GM18507 (cell line): ENCODE measurements around the gene MTUS2.

ENCODE experiments used
- DNase-seq: peaks from one replicate; pipeline ENCODE4 v3.0.0; 2011; ENCODE audit warnings: low read depth; ENCODE audit not compliant: insufficient read length; ENCODE audit errors: extremely low spot score
- FAIRE-seq: peaks from 2 replicates; lab custom pipeline; 2011; peaks lifted over from hg19 to GRCh38; lab: Jason Lieb, UNC

The MTUS2 gene

GRCh38 chr13:29266756-29267733, 446.9 kb downstream of the MTUS2 start:
- DNase-seq (no peak), FAIRE-seq (no peak)

- no peak for FAIRE-seq
- DNase-seq: no peak
Observed at GRCh38 chr13:29270271-29270985, 450.3 kb downstream of the MTUS2 start.

DNA sequence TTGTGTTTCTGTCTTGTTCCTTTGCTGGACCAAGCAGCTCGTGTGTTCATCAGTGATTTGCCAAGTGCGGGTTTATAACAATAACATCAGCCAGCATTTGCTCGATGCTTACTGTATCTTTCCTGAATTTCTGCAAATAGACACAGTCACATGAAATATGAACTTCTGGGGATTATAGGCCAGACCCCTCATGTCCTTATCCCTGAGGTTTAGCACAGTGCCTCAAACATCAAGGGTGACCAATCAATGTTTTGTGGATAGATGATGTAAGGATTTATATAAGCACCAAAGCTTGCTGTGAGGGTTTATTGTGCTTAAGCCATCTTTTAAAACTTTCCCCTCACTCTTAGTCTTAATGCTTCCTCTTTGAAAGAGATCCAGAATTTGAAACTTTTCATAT, 451.5 kb downstream of the MTUS2 start:
- no peak for FAIRE-seq

DNA sequence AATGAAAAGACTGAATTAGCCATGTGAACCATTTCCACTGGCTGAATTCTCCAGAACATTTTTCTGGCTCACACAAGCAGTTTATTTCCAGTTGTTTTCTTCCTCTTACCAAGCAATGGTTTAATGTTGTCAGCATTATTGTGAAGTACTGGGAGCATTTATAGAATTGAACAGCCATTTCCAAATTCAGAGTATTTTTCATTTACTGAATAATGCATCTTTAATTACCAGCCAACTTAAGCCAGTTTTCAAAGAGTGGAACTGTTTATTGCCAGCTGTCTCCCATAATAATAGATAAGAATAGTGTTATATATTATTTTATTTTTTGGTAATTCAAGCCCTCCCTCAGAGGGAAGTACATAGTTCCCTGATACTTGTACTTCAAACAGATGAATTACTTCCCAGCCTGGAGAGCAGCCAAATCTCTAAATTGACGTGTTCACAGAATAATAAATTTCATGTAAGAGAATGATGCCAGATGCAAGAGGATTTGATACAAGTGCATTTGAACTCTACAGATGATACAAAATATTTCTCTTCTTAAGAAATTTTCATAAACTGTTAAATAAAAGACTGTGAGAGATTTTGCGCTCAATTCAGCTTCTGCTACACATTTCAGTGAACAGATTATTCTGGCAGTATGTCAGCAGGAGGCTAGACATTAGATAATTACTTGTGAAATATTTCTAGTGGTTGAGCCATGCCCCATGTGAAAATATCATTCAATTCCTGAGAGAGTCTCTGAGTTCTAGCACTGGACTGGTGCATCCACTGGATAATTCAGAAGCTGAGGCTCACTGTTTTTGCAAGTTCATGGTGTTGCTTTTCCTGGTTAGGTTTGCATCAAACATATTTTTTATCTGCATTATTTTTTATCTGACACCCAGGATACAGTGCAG, 459.5 kb downstream of the MTUS2 start:
- DNase-seq: no peak
- FAIRE-seq: no peak

More for the DNA sequence above, 451.5 kb downstream of the MTUS2 start:
- DNase-seq: no peak

- FAIRE-seq (no peak), DNase-seq (no peak)
Observed at GRCh38 chr13:29281932-29282495, 461.9 kb downstream of the MTUS2 start.

GRCh38 chr13:29284726-29285125, 464.6 kb downstream of the MTUS2 start:
- no peak for DNase-seq
- FAIRE-seq: no peak

DNA sequence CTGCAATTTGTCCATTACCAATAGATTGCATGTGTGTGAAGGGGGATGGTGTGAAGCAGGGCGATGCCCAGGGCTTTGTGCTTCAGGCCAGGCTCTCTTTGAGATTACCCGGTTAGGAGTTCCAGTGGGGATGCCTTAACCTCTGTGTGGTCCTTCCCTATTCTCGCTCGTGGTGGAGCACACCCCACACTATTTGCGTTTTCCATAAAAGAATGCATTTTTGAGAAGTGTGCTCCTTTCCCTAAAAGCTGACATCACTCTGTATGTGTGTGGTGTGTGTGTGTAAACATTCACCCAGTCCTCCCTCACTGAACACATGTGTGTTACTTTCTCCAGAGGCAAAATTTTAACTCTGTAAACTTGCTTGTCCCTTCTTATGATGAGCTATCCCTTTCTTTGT, 467.1 kb downstream of the MTUS2 start:
- DNase-seq (no peak), FAIRE-seq (no peak)

GRCh38 chr13:29292045-29292444, 471.9 kb downstream of the MTUS2 start:
- FAIRE-seq (no peak), DNase-seq (no peak)

- DNase-seq (no peak), FAIRE-seq (no peak)
Observed at GRCh38 chr13:29294821-29295220, 474.7 kb downstream of the MTUS2 start.

DNA sequence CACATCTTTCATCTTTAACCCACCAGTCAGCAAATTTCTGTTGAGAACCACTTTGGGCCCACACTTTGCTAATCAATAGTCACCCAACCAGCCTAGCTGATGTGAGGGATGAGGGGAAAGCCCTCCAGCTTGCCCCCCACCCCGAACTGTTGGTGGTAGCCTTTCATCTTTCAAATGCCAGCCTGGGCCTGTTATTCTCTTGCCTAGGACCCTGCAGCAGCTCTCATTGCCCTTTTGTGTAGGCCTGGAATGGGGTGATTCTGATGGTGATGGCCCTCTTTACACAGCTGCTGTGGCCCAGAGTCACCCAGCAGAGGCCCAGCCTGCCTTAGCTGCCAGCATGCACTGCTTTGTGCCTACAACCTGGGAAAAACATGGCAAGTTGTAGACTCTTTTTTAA, 480.9 kb downstream of the MTUS2 start:
- no peak for DNase-seq
- FAIRE-seq: no peak

DNA sequence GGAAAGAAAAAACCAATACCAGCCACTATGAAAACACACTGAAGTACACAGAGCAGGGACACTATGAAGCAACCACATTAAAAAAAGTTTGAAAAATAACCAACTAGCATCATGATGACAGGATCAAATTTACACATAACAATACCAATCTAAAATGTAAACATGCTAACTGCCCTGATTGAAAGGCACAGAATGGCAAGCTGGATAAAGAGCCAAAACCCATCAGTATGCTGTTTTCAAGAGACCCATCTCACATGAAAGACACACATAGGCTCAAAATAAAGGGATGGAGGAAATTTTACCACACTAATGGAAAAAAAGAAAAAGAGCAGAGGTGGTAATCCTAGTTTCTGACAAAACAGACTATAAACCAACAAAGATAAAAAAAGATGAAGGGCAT, 484.0 kb downstream of the MTUS2 start:
- FAIRE-seq (no peak), DNase-seq (no peak)

DNA sequence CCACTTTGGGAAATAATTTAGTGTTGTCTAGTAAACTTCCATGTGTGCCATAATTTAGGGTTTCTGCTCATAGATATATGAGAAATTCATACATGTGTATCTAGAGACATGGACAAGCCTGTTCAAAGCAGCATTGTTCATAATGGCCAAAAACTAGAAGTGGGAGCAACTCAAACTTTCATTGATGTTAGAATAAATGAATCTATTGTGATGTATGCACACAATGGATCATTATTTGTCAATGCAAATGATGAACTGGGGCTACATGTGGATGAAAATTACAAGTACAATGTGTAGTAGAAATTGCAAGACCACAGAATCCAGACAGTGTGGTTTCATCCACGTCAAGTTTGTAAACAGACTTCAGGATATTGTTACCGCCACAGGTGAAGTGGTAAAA, 490.7 kb downstream of the MTUS2 start:
- FAIRE-seq (no peak), DNase-seq (no peak)

DNA sequence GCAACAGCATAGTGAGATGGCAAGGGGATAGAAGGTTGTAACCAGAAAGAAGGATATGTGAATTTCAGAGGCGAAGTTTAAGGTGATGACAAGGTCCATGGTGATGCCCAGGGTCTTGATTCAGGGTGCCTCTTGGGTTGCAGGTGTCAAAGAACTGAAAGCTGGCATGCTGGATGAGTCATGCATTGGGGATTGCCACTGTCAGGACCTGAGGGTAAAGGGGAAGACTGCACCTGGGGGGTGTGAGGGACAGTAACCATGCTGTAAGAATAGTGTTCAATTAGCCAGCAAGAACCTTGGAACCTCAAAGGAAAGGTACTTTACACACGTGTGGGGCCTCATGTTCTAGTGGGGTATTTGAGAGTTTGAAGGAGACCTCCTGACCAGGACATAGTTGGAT, 495.7 kb downstream of the MTUS2 start:
- DNase-seq: no peak
- FAIRE-seq: no peak

DNA sequence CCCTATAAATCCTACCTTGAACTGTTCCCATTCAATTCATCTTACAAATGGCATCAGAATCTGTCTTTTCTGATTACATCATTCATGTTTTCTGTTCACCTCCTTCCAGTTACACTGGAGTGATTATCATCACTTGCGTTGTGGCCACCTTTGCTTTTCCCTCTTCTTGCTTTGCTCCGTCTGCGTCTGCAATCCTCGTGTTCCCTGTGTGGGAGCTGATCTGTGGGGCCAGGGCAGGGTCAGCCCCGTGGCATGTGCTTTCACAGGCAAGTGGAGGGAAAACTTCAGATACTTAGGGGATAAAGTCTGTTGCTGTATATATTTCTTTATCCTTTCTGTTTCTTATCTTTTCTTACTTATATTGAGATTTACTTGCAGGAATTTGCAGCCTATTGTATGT, 497.7 kb downstream of the MTUS2 start:
- DNase-seq: no peak
- no peak for FAIRE-seq

DNA sequence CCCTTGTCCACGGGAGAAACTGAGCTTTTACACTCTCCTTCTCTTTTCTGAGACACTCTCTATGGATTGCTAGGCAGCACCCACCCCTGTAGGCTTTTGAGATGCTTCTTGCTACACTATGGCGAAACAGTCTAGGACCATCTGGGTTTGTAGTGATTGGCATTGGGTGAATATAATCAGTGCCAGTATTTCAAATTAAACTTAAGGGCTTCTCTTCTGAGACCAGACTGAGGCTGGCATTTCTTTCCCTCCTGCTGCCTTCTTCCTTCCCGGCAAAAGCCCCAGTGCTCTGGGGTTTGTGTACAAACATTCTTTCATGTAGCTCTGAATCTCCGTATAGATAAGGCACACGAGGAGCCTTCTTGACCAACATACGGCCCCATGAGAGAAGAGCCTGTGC, 498.6 kb downstream of the MTUS2 start:
- no peak for DNase-seq
- FAIRE-seq: no peak

DNA sequence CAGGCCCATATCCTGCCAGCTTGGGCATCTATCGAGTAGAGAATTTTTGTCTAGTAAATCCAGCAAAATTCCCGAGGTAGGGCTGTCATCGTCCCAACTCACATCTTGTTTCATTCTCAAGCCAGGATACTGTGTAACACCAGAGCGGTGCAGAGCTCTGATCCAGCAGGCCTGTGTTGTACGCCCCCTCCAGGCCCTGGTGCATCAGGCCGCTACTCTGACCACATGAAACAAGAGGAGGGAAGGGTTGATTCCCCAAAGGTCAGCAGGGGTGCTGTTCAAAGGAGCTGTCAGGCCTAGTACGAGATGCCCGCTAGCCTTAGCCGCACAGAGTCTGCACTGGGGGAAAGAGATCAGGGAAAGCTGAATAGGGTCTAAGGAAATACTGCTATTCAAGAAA, 499.3 kb downstream of the MTUS2 start:
- FAIRE-seq (no peak), DNase-seq (no peak)

DNA sequence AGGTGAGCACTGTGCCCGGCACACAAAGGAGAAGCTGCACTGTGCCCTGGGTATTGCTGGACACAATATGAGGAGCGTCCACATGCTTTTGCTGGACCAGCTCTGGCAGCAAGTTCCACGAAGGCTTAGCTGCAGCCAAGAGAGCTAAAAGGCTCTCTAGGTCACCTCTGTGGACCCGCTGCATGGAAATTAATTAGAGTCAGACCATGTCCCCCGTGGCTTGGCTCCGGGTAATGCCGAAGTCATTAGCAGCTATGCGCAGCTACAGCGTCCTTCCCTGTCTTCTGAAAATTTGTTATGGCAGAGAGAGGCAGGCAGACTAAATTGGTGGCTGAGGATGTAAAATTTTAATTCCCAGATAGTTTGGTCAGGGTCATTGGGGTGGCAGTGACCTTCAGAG, 503.8 kb downstream of the MTUS2 start:
- DNase-seq (no peak), FAIRE-seq (no peak)

GRCh38 chr13:29324601-29325000, 504.5 kb downstream of the MTUS2 start:
- DNase-seq (no peak), FAIRE-seq (no peak)

DNA sequence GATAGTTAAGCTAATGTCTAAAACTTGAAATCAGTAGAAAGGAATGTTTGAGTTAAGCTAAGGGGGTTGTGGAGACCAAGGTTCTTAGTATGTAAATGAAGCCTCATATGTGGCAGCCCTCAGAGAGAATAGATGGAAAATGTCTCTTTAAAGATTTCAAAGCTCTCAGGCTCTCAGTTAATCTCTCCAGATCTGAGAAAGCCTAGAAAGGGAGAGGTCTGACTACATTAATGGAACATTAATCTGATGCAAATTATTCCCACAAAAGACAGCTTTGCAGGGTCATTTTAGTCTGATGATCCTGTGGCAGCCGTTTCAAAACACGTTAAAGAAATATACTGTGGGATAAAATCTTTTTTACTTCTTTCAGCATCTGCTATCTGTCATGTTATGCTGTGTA, 508.4 kb downstream of the MTUS2 start:
- FAIRE-seq (no peak), DNase-seq (no peak)

GRCh38 chr13:29336356-29336755, 516.2 kb downstream of the MTUS2 start:
- DNase-seq (no peak), FAIRE-seq (no peak)
